DND-41 (cell line): Measurements from ENCODE around the gene DMRTA2.
"Not testable (repeated sequence)": the region's sequence is repeated elsewhere in the genome, so short reads cannot be mapped to it uniquely, and the experiment has no call there.

Experiments used
- ATAC-seq: fragments of 200-7000 bp; cut with Tn5 transposase; 3 replicates; pipeline ENCODE4 v1.9.1; 2021; ENCODE audit warnings: low read depth; ENCODE audit not compliant: insufficient read depth
- DNase-seq: peaks from one replicate; pipeline ENCODE4 v3.0.0-alpha.2; 2020
- H2AFZ ChIP-seq: 2 replicates; pipeline ENCODE4 v1.6.0; 2012; ENCODE audit warnings: low read depth, low read length
- H3K27ac ChIP-seq: 2 replicates; pipeline ENCODE4 v1.5.1; 2012; ENCODE audit warnings: low read length, inconsistent platforms
- H3K27me3 ChIP-seq: fragments of 200-600 bp; sonication (generic); 2 replicates; pipeline ENCODE4 v1.6.0; 2012; ENCODE audit warnings: low read length, mild to moderate bottlenecking, inconsistent platforms; ENCODE audit not compliant: insufficient read depth, poor library complexity
- H3K36me3 ChIP-seq: 2 replicates; pipeline ENCODE4 v1.5.1; 2012; ENCODE audit warnings: low read length, inconsistent platforms; ENCODE audit not compliant: insufficient read depth
- H3K4me1 ChIP-seq: 2 replicates; pipeline ENCODE4 v1.5.1; 2012; ENCODE audit warnings: mild to moderate bottlenecking, low read length; ENCODE audit not compliant: insufficient read depth
- H3K4me2 ChIP-seq: 2 replicates; pipeline ENCODE4 v1.6.0; 2012; ENCODE audit warnings: mild to moderate bottlenecking, moderate library complexity, low read length, inconsistent platforms; ENCODE audit not compliant: insufficient read depth
- H3K4me3 ChIP-seq, 2 experiments: fragments of 200-600 bp in 1 of 2; shearing (Covaris generic) in 1 of 2; 2 replicates each; pipeline ENCODE4 v1.5.1; 2012 to 2016; ENCODE audit warnings: inconsistent platforms in 2 of 2, low read length in 2 of 2, mild to moderate bottlenecking in 2 of 2, low read depth in 1 of 2, moderate library complexity in 1 of 2
- H3K79me2 ChIP-seq: 2 replicates; pipeline ENCODE4 v1.6.0; 2012; ENCODE audit warnings: low read length, inconsistent platforms; ENCODE audit not compliant: insufficient read depth
- H3K9ac ChIP-seq: 2 replicates; pipeline ENCODE4 v1.6.0; 2012; ENCODE audit warnings: low read depth, mild to moderate bottlenecking, inconsistent platforms, low read length, moderate library complexity
- H3K9me3 ChIP-seq: 2 replicates; pipeline ENCODE4 v1.5.1; 2012; ENCODE audit warnings: low read length, moderate library complexity, mild to moderate bottlenecking, inconsistent platforms; ENCODE audit not compliant: insufficient read depth, severe bottlenecking
- H4K20me1 ChIP-seq: 2 replicates; pipeline ENCODE4 v1.6.0; 2012; ENCODE audit warnings: low read length; ENCODE audit not compliant: insufficient read depth
- EZH2 ChIP-seq: IDR thresholded peaks from 3 replicates; pipeline ENCODE4 v1.6.1; 2012; ENCODE audit warnings: borderline replicate concordance, low read depth, mild to moderate bottlenecking, moderate library complexity, low read length, inconsistent platforms; ENCODE audit not compliant: severe bottlenecking
- TF ChIP-seq, protein P1 (sequence below): IDR thresholded peaks from 2 replicates; pipeline ENCODE4 v1.5.1; 2012; ENCODE audit warnings: borderline replicate concordance, low read length, moderate library complexity, mild to moderate bottlenecking; ENCODE audit not compliant: poor library complexity, severe bottlenecking; ENCODE audit errors: extremely low read depth

DMRTA2 gene

DNA sequence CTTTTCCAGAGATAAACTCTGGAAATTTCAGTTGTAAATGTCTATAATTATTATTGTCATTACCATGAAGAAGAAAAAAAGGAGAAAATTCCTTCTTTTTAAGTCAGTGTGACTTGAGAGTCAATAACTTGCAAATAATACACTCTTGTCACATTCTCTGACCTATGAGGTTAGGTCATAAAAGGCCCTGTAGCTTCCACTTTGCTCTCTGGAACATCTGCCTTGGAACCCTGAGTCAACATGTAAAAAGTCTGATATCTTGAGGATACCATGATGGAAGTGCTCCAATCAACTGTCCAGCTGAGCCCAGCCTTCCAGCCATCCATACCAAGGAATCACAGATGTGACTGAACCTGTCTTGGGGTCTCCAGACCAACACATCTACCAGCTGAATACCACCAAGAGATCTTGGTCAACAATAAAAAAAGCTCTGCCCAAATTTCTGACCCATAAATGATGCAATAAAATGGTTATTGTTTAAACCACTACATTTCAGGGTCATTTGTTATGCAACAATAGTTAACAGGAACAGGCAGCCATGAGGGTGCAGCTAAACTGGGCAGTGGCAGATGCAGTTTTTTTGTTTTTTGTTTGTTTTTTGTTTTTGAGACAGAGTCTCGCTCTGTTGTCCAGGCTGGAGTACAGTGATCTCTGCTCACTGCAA, 10.3 kb downstream of the DMRTA2 start:
- Histone ChIP-seq H3K27me3 (no peaks in the 10 kb centered on the region), H3K36me3 (no peaks in the 10 kb centered on the region), H2AFZ (no peak overlapping the region), H3K9ac (no peak overlapping the region), H4K20me1 (no peaks in the 10 kb centered on the region), H3K27ac (no peak overlapping the region), H3K4me3 (no peak overlapping the region), H3K4me1 (no peaks in the 10 kb centered on the region), H3K79me2 (no peaks in the 10 kb centered on the region), H3K4me2 (no peak overlapping the region), H3K9me3 (no peaks in the 10 kb centered on the region)
- DNase-seq (no peak), ATAC-seq (no peak)
- TF ChIP-seq, protein P1, sequence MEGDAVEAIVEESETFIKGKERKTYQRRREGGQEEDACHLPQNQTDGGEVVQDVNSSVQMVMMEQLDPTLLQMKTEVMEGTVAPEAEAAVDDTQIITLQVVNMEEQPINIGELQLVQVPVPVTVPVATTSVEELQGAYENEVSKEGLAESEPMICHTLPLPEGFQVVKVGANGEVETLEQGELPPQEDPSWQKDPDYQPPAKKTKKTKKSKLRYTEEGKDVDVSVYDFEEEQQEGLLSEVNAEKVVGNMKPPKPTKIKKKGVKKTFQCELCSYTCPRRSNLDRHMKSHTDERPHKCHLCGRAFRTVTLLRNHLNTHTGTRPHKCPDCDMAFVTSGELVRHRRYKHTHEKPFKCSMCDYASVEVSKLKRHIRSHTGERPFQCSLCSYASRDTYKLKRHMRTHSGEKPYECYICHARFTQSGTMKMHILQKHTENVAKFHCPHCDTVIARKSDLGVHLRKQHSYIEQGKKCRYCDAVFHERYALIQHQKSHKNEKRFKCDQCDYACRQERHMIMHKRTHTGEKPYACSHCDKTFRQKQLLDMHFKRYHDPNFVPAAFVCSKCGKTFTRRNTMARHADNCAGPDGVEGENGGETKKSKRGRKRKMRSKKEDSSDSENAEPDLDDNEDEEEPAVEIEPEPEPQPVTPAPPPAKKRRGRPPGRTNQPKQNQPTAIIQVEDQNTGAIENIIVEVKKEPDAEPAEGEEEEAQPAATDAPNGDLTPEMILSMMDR, result no peak
- TF ChIP-seq EZH2, result no peak

DNA sequence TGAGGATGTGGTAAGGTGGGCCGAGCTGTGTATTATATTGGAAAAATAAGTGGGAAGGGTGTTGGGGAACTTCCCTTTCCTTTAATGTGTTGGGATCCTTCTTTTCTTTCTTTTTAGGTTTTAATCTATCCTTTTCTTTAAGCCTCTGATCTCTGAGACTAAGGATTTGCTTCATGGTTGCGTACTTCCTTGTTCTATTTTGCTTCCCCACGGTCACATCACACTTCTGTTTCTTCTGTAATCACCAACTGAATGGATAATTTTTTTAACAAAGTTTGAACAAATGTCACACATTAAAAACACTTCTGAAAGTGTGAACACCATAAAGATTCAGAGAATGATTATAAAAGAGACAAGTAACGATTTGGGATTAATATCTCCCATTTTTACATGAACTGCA, 17.4 kb downstream of the DMRTA2 start:
- TF ChIP-seq, protein P1, result no peak
- TF ChIP-seq EZH2, result no peak
- Histone ChIP-seq H3K9ac (no peak overlapping the region), H3K27me3 (no peaks in the 10 kb centered on the region), H3K9me3 (no peaks in the 10 kb centered on the region), H3K4me1 (no peaks in the 10 kb centered on the region), H3K27ac (no peak overlapping the region), H3K79me2 (no peaks in the 10 kb centered on the region), H2AFZ (no peak overlapping the region), H3K36me3 (no peaks in the 10 kb centered on the region), H4K20me1 (no peaks in the 10 kb centered on the region), H3K4me3 (no peak overlapping the region), H3K4me2 (no peak overlapping the region)
- DNase-seq, result no peak
- no peak for ATAC-seq

DNA sequence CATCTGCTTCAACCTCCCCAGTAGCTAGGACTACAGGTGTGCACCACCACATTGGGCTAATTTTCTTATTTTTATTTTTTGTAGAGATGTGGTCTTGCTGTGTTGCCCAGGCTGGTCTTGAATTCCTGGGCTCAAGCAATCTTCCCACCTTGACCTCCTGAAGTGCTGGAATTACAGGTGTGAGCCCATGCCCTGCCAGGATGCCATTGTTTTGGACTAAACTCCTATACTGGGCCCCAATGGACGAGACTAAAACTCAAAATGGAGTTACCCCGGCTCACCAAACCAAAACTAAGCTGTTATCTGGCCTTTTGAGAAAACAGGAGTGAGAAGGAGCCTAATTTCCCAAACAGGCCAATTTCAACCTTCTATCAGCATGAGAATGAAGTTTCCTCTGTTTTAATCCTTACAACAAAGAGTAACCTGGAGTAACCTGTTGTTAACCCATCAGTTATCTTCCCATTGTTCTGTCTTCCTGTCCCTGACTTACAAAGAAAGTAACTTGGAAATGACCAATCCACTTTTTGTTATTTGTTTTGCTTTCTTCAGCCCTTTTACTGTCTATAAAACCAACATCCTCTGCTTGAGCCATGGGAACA, 29.6 kb downstream of the DMRTA2 start:
- TF ChIP-seq, protein P1, result no peak
- no peak for TF ChIP-seq EZH2
- Histone ChIP-seq H4K20me1 (no peaks in the 10 kb centered on the region), H3K4me1 (no peaks in the 10 kb centered on the region), H3K27ac (no peak overlapping the region), H3K9me3 (no peaks in the 10 kb centered on the region), H3K36me3 (no peaks in the 10 kb centered on the region), H3K27me3 (no peaks in the 10 kb centered on the region), H3K4me3 (no peak overlapping the region), H2AFZ (no peak overlapping the region), H3K79me2 (no peaks in the 10 kb centered on the region), H3K9ac (no peak overlapping the region), H3K4me2 (no peak overlapping the region)
- DNase-seq (no peak), ATAC-seq (no peak)

DNA sequence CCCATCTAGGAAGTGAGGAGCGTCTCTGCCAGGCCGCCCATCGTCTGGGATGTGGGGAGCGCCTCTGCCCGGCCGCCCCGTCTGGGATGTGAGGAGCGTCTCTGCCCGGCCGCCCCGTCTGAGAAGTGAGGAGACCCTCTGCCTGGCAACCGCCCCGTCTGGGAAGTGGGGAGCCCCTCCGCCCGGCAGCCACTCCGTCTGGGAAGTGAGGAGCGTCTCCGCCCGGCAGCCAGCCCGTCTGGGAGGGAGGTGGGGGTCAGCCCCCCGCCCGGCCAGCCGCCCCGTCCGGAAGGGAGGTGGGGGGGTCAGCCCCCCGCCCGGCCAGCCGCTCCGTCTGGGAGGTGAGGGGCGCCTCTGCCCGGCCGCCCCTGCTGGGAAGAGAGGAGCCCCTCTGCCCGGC, 41.7 kb downstream of the DMRTA2 start:
- H3K4me2 ChIP-seq, H3K4me3 ChIP-seq, H3K36me3 ChIP-seq, ATAC-seq, H2AFZ ChIP-seq, H3K27me3 ChIP-seq, H3K79me2 ChIP-seq, H3K9me3 ChIP-seq, H3K4me1 ChIP-seq, H3K9ac ChIP-seq, DNase-seq, H4K20me1 ChIP-seq, H3K27ac ChIP-seq: not testable (repeated sequence)
